Measurements from ENCODE around the gene SPEG.
A peak's percentile ranks its signal among the peaks of the same experiment; 100 is the strongest.
"Not testable (repeated sequence)": the region's sequence is repeated elsewhere in the genome, so short reads cannot be mapped to it uniquely, and the experiment has no call there.

Gene SPEG

GRCh38 chr2:219434718-219435525, at the start of gene SPEG:
TSS of gene SPEG (plus strand) at chr2:219434843. CDS start at chr2:219434978, 135 bp downstream.
- no peak for DNase-seq

GRCh38 chr2:219384859-219385258, 49.8 kb upstream of the SPEG start:
- DNase-seq = no peak

DNA sequence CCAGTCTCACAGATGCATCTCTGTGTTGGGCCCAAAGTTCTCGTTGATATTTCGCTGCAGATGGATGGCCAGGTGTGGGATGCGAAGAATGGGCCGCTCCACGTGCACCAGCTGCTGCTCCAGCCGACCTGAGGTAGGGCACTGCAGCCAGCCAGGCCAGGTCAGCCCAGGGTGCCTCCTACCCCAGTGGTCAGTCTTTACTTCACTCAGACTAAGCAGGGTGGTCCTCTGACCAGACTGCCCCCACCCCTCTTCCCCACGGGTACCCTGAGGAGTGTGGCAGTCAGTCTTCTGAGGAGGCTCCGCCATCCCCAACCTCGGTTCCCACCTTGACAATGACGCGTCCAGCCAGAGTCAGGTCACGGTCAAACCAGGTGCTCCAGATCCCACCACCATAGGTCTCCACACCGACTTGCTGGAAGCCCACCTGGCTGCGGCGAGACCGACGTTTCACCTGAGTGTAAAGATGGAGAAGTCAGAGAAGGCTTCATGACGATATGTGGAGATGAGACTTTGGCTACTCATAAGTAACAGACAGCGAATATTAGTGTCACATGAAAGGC, 48.6 kb upstream of the SPEG start:
- DNase-seq = no peak

- DNase-seq = no peak
These were observed 47.9 kb upstream of the SPEG start for GRCh38 chr2:219386532-219387280.

GRCh38 chr2:219387306-219388120, 47.1 kb upstream of the SPEG start, which contains the start of gene DNPEP:
TSS of gene DNPEP (minus strand) at chr2:219387912. CDS start at chr2:219387794, 118 bp downstream.
- DNase-seq = peak; percentile 86

- DNase-seq = peak; percentile 92
These were observed 46.3 kb upstream of the SPEG start for GRCh38 chr2:219388121-219388906.

- DNase-seq = no peak
These were observed 45.8 kb upstream of the SPEG start for GRCh38 chr2:219388907-219389156.

- DNase-seq = no peak
These were observed 41.9 kb upstream of the SPEG start for GRCh38 chr2:219392754-219393153.

- not testable (repeated sequence) for DNase-seq
These were observed 39.6 kb upstream of the SPEG start for GRCh38 chr2:219395056-219395455.

GRCh38 chr2:219395609-219396008, 39.0 kb upstream of the SPEG start:
- no peak for DNase-seq

- DNase-seq = no peak
These were observed 37.7 kb upstream of the SPEG start for GRCh38 chr2:219396863-219397457.

DNA sequence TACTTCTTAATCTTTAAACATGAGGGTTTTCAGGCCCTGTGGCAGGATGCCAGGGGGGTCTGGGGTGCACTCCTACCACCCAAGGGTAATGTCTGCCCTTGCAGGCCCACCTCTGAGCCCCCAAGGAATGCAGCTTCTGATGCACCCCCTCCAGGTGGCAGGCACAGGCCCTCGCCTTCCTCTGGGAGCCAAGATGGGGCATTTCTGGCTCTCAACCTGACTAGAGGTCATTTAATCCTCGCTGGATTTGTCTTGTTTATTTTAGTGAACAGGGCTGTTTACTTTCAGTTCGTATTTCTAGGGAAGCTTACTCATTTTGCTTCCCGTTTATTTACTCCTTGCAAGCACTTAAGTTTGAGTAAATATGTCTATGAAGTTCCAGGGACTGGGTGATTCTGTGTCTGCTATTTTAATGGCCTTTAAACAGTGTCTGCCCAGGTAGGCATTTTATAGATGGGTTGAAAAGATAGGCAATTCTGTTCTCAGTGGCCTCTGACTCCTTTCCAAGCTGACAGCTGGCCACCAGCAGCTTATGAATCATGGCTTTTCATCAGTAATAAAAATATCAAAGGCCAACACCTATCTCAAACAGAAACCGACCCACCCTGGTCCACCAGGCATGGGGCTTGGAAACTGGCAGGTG, 35.8 kb upstream of the SPEG start:
- DNase-seq = no peak

- DNase-seq = no peak
These were observed 34.7 kb upstream of the SPEG start for GRCh38 chr2:219399716-219400478.

DNA sequence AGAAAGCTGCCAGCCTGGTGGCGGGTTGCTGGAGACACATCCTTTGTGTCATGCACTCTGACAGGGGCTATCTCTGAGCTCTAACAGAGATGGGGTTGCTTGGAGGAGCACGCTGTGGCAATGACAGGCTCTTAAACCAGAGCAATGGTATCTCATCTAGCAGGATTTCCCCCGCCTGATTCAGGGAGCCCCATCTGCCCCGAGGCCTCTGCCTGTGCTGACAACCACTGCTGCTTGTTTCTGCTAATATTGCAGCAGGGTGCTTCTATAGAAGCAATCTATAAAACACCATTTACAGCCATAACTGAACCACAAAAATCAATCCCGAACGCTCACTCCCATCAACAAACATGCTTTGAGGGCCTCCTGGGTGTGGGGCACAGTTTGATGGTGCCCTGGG, 34.1 kb upstream of the SPEG start:
- no peak for DNase-seq

GRCh38 chr2:219401606-219402005, 33.0 kb upstream of the SPEG start:
- no peak for DNase-seq

DNA sequence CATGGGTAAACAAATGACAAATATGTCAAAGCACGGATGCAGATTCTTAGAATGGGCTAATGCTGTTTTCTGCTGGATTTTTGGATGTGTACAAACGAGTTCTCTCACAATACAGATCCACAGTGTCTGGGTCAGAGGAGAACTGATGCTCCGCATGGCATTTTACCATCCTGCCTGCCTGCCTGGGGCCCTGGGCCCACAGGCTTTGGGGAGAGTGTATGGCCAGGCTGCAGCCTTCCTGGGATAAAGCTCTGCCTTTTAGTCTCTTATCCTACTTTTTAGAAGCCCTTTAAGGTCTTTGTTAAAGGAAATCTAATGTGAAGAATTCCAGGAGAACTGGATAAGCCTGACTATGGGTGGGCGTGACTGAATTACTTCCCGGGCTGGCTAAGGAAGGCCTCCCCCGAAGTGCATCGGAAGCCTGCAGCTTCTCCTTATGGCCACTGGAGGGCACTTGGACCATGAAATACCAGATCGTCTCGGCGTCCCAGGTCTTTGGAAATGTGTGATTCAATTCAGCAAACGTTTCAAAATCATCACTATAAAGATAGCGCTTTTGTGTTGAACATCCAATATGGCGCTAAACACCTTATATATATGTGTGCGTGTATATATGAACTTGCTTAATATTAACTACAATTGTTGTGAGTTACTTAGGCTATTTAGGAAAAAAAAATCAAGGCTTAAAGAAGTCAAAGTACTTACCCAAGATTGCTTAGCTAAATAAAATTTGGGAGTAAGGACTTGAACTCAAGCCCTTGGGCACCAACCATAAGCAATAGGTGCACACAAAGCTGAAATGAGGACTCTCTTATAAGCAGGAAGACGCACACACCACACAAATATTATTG, 31.8 kb upstream of the SPEG start:
- peak; percentile 76 for DNase-seq

DNA sequence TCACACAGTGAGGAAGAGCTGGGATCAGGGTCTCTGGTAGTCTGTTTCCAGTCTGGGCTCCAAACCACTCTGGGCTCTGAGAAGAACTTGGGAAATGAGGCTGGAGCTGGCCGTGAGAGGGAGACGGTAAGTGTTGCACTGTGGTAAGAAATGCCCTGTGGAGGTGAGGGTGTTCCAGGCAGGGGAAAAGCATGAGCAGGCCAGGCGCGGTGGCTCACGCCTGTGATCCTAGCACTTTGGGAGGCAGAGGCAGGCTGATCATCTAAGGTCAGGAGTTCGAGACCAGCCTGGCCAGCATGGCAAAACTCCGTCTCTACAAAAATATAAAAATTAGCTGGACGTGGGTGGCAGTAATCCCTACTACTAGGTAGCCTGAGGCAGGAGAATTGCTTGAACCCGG, 30.8 kb upstream of the SPEG start:
- DNase-seq = no peak

DNA sequence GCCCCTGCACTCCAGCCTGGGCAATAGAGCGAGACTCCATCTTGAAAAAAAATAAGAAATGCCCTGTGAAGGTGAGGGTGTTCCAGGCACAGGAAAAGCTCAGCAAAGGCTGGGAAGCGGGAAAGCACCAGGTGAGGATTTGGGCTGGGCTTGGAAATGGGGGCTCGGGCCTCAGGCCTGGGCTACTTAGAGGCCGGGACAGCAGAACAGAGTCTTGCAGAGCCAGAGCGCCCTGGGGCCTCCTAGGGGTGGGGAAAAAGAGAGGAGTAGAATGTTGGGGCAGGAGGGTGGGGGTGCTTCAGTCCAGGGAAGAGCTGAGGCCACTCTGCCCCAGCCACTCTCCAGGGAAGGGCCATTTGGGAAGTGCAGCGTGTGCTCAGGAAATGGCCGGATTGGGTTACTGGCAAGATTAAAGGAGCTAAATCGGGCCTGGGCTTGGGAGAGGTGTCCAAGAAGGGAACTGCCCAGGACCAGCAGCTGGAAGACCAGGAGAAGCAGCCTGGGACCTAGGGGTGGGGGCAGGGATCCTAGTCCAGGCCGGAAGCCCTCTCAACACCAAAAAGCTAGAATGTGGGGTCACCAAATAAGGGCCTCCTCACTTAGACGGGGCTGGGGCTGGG, 30.2 kb upstream of the SPEG start:
- DNase-seq = no peak

DNA sequence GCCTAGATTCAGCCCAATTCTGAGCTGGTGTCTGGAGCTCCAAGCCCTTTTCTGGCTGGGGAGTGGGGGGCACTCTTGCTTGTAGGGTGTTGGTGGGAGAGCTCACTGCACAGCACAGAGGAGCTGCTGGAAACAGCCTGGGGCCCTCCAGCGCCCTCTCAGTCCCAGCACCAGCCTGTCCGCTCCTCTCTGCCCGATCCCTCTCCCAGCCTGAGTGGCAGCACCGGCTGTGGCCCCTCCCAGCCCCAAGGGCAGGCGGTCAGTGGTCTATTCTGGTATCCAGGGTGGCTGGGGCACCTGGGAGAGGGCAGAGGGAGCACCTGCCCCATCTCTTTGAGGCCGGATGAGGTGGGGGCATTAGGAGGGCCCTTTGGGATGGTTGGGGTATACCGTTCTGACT, 29.7 kb upstream of the SPEG start:
- DNase-seq = no peak
